IMR-90 (cell line): ENCODE measurements around the gene EEPD1. TPM values are rescaled to one million over a fixed set of nuclear protein-coding genes. Genes with fewer than 3 reads are reported as not detected.

Experiments
- ATAC-seq: fragments of 200-7000 bp; cut with Tn5 transposase; 2 replicates; pipeline ENCODE4 v1.9.1; 2020; ENCODE audit warnings: low read depth, mild to moderate bottlenecking, moderate library complexity
- BruUV-seq: library from RNA; stranded (reverse); fragments of 400-500 nt; replicated peaks from 2 replicates; lab custom pipeline; 2021; lab: Mats Ljungman, UMichigan
- CTCF ChIA-PET: fragments of 300-600 bp; formaldehyde crosslinking; extraction: SDS; loops from one replicate; lab custom pipeline; 2021; ENCODE audit warnings: antibody characterized with exemption; lab: Yijun Ruan, JAX
- POLR2A ChIA-PET: fragments of 300-600 bp; sonication (Branson Sonifier 250); formaldehyde crosslinking; loops from one replicate; lab custom pipeline; 2022; ENCODE audit warnings: antibody characterized with exemption; ENCODE audit not compliant: unreplicated experiment; lab: Charles Lee
- DNase-seq: peaks from one replicate; pipeline ENCODE4 v3.0.0; 2013
- H2AFZ ChIP-seq: replicated peaks from 2 replicates; pipeline ENCODE3; 2013; ENCODE audit warnings: low read length, mild to moderate bottlenecking; ENCODE audit not compliant: poor library complexity
- H2AK5ac ChIP-seq: 2 replicates; pipeline ENCODE4 v1.6.1; 2013; ENCODE audit warnings: low read depth, low read length, inconsistent platforms
- H2AK9ac ChIP-seq: replicated peaks from 2 replicates; pipeline ENCODE3; 2013; ENCODE audit warnings: mild to moderate bottlenecking, low read depth, low read length, moderate library complexity; ENCODE audit not compliant: poor library complexity
- H2BK120ac ChIP-seq: 2 replicates; pipeline ENCODE4 v1.6.1; 2013; ENCODE audit warnings: low read depth, low read length, inconsistent platforms
- H2BK15ac ChIP-seq: 3 replicates; pipeline ENCODE4 v1.6.1; 2013; ENCODE audit warnings: low read depth, low read length, inconsistent platforms
- H2BK20ac ChIP-seq: 2 replicates; pipeline ENCODE4 v1.6.1; 2013; ENCODE audit warnings: low read depth, mild to moderate bottlenecking, inconsistent platforms, low read length, moderate library complexity
- H2BK5ac ChIP-seq: 2 replicates; pipeline ENCODE4 v1.6.1; 2013; ENCODE audit warnings: mild to moderate bottlenecking, low read depth, low read length, inconsistent platforms; ENCODE audit not compliant: poor library complexity, severe bottlenecking
- H3K14ac ChIP-seq: replicated peaks from 2 replicates; pipeline ENCODE4 v1.6.1; 2013; ENCODE audit warnings: low read depth, low read length, inconsistent platforms
- H3K18ac ChIP-seq: 2 replicates; pipeline ENCODE4 v1.6.1; 2013; ENCODE audit warnings: low read depth, low read length, control low read depth
- H3K23ac ChIP-seq: 2 replicates; pipeline ENCODE4 v1.6.1; 2013; ENCODE audit warnings: low read depth, low read length, inconsistent platforms
- H3K27ac ChIP-seq: 2 replicates; pipeline ENCODE4 v1.5.1; 2013; ENCODE audit warnings: mild to moderate bottlenecking, control low read depth, low read length; ENCODE audit not compliant: insufficient read depth
- H3K27me3 ChIP-seq: 2 replicates; pipeline ENCODE4 v1.6.1; 2013; ENCODE audit warnings: low read length; ENCODE audit not compliant: control insufficient read depth, insufficient read depth
- H3K36me3 ChIP-seq: 2 replicates; pipeline ENCODE4 v1.6.1; 2013; ENCODE audit warnings: low read length, mixed read lengths; ENCODE audit not compliant: control insufficient read depth, insufficient read depth
- H3K4ac ChIP-seq: 2 replicates; pipeline ENCODE4 v1.6.1; 2013; ENCODE audit warnings: low read depth, low read length, inconsistent platforms
- H3K4me1 ChIP-seq: 2 replicates; pipeline ENCODE4 v1.6.1; 2013; ENCODE audit warnings: low read length, mixed read lengths; ENCODE audit not compliant: control insufficient read depth, insufficient read depth
- H3K4me2 ChIP-seq: 2 replicates; pipeline ENCODE4 v1.6.1; 2013; ENCODE audit warnings: low read depth, mild to moderate bottlenecking, control low read depth, low read length, moderate library complexity
- H3K4me3 ChIP-seq: 2 replicates; pipeline ENCODE4 v1.5.1; 2013; ENCODE audit warnings: low read depth, mild to moderate bottlenecking, control low read depth, low read length, moderate library complexity; ENCODE audit not compliant: insufficient read depth
- H3K56ac ChIP-seq: 2 replicates; pipeline ENCODE4 v1.6.1; 2013; ENCODE audit warnings: low read length, inconsistent platforms; ENCODE audit not compliant: insufficient read depth; ENCODE audit errors: extremely low read depth
- H3K79me1 ChIP-seq, 2 experiments: 2 replicates each; pipeline ENCODE4 v1.6.1; 2013; ENCODE audit warnings: low read length in 2 of 2, inconsistent platforms in 1 of 2, low read depth in 1 of 2
- H3K9ac ChIP-seq: 2 replicates; pipeline ENCODE4 v1.6.1; 2013; ENCODE audit warnings: low read depth, low read length, control low read depth
- H3K9me1 ChIP-seq: 2 replicates; pipeline ENCODE4 v1.6.1; 2013; ENCODE audit warnings: low read length, inconsistent platforms; ENCODE audit not compliant: insufficient read depth
- H3K9me3 ChIP-seq: 2 replicates; pipeline ENCODE4 v1.6.1; 2013; ENCODE audit warnings: low read length; ENCODE audit not compliant: control insufficient read depth, insufficient read depth
- H4K20me1 ChIP-seq: 2 replicates; pipeline ENCODE4 v1.6.1; 2013; ENCODE audit warnings: low read length, inconsistent platforms; ENCODE audit not compliant: insufficient read depth
- H4K5ac ChIP-seq: 2 replicates; pipeline ENCODE4 v1.6.1; 2013; ENCODE audit warnings: mild to moderate bottlenecking, low read depth, low read length, control low read depth
- H4K8ac ChIP-seq, 2 experiments: 2 replicates each; pipeline ENCODE4 v1.6.1; 2013; ENCODE audit warnings: low read depth in 2 of 2, low read length in 2 of 2, control low read depth in 1 of 2, inconsistent platforms in 1 of 2
- H4K91ac ChIP-seq: 2 replicates; pipeline ENCODE4 v1.6.1; 2013; ENCODE audit warnings: low read depth, low read length, inconsistent platforms; ENCODE audit not compliant: insufficient read depth
- CEBPB ChIP-seq: IDR thresholded peaks from 2 replicates; pipeline ENCODE4 v1.6.1; 2012; ENCODE audit warnings: low read depth, low read length, improper control_type of control experiment
- FOS ChIP-seq: fragments of 150-350 bp; IDR thresholded peaks from 2 replicates; pipeline ENCODE4 v1.6.1; 2016; ENCODE audit warnings: low read depth, low read length
- WGBS, 2 experiments: methylation state at CpG; one replicate each; pipeline versions ENCODE4 v1.1.5 to v1.1.7; 2013; ENCODE audit warnings: missing lambda C conversion rate in 2 of 2; ENCODE audit not compliant: insufficient read length in 1 of 2; ENCODE audit errors: extremely low coverage in 2 of 2; 5-methylcytosine and 5-hydroxymethylcytosine counted together
- dilution Hi-C: fragments of 300-500 bp; cut with HindIII; formaldehyde crosslinking; loops from one replicate; pipeline ENCODE4 v1.14.3; 2018; ENCODE audit warnings: low sequenced_read_pairs; ENCODE audit not compliant: unreplicated experiment
- in situ Hi-C: fragments of 300-500 bp; cut with MboI; formaldehyde crosslinking; loops from 3 replicates; pipeline ENCODE4 v1.14.3; 2019; ENCODE audit warnings: low sequenced_read_pairs, inconsistent platforms, mixed read lengths
- intact Hi-C: fragments of 100-400 bp; cut with micrococcal nuclease; formaldehyde crosslinking; loops from 2 replicates; pipeline ENCODE4 v1.10.0; 2022
- polyA plus RNA-seq, 3 experiments: library from polyadenylated mRNA; depleted of rRNA; stranded (reverse); fragments of >200 nt; gene quantifications; 2 replicates each; pipeline ENCODE4 v1.2.3, GENCODE V29; 2012; ENCODE audit warnings: low replicate concordance in 1 of 3
- total RNA-seq: library from RNA; depleted of rRNA; stranded (reverse); fragments of >200 nt; gene quantifications from 2 replicates; pipeline ENCODE4 v1.2.3, GENCODE V29; 2012

Gene EEPD1
- total and polyA plus RNA-seq, 2 of the 4 experiments (the other 2 are of a cell fraction): 7.3 to 15.2 TPM

DNA sequence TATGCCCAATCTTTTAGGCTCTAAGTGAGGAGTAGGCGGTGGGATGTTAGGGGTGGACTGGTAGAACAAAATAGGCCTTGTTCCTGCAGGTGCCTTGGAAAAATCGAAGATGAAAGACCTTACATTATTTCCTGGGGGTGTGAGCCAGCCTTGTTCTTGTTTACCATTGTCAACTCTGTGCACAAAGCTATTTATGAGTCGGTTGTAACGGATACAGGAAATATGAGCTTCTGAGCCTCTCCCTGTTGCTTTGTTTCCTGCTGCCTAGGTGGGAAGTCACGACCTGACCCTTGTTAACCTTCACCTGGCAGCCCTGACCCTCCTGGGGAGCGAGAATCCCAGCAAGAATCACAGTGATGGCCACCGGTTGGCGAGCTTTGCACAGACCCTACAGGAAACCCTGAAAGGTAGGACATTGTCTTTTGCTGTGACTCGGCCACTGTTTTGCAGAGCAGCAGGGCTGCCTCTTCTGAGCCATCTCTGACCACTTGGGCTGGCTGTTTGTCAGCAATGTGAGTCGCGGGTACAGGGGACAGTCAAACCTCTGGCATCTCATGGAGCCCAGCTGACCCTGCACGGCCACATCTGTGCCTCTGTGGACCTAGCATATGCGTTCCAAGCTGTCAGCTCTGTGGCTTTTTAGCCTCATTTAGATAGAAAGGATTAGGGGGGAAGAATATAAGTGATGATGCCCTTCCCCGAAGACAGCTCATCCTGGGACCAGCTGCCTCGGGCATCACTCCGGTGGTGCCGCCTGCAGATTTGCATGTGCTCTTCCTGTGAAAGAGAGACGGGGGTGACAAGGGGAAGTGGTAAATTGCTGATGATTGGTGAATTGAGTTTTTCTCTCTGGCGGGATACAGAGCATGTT is 134.6 kb downstream of the EEPD1 start:
- peaks cover 17% of the 10 kb centered on the region; the same call in 1 of the 2 replicates for H3K36me3 ChIP-seq
- peak overlapping the region; percentile 9; the same call in 1 of the 2 replicates for H3K14ac ChIP-seq
- no TSS peak for BruUV-seq
- peak overlapping the region; percentile 33; the same call in 1 of the 2 replicates for H2BK20ac ChIP-seq
- H2AK5ac ChIP-seq: peak overlapping the region; percentile 75; the same call in 1 of the 2 replicates
- CTCF ChIA-PET: no interaction called here
- no peak overlapping the region for H2AFZ ChIP-seq
- H3K4me3 ChIP-seq: no peak overlapping the region
- H3K27ac ChIP-seq: no peak overlapping the region
- H2BK5ac ChIP-seq: no peak overlapping the region
- WGBS, 2 experiments: 65% methylated on average over 6 of the region's 19 CpGs; no CpG with 5 or more reads in 1 of the 2 experiments
- no peaks in the 10 kb centered on the region for H3K27me3 ChIP-seq
- H3K9ac ChIP-seq: no peak overlapping the region
- H3K4ac ChIP-seq: no peak overlapping the region; the same call in 1 of the 2 replicates
- no peak overlapping the region for H4K8ac ChIP-seq
- no peak for TF ChIP-seq CEBPB
- TF ChIP-seq FOS: no peak
- DNase-seq (no peak), ATAC-seq (no peak)
- H3K56ac ChIP-seq: no peak overlapping the region
- no peak overlapping the region for H2BK15ac ChIP-seq
- dilution Hi-C loops (no loop called here), intact Hi-C loops (no loop called here), in situ Hi-C loops (no loop called here)
- no peaks in the 10 kb centered on the region for H4K20me1 ChIP-seq
- no peak overlapping the region for H3K4me2 ChIP-seq
- H3K4me1 ChIP-seq: peaks cover 11% of the 10 kb centered on the region
- POLR2A ChIA-PET: no interaction called here
- H3K79me1 ChIP-seq: no peaks in the 10 kb centered on the region; a peak in 1 of 4 replicates
- peaks cover 6% of the 10 kb centered on the region for H3K9me1 ChIP-seq
- no peak overlapping the region for H3K18ac ChIP-seq
- no peak overlapping the region for H4K5ac ChIP-seq
- no peaks in the 10 kb centered on the region for H3K9me3 ChIP-seq
- H4K91ac ChIP-seq: no peak overlapping the region
- 0 out of 2 replicates have a peak overlapping the region, but pooled peaks have one; percentile 19 for H2BK120ac ChIP-seq
- H2AK9ac ChIP-seq: peak overlapping the region; percentile 55
- no peak overlapping the region for H3K23ac ChIP-seq
